ENCODE results near the gene ALKBH7. TPM values are rescaled to one million over a fixed set of nuclear protein-coding genes. Genes with fewer than 3 reads are reported as not detected.
A peak's percentile ranks its signal among the peaks of the same experiment; 100 is the strongest.

The ALKBH7 gene
- total and polyA plus RNA-seq, 2 of the 13 experiments (the other 11 are each of a cell fraction or from before 2014, with no cell fraction given) = 29.6 to 45.9 TPM

DNA sequence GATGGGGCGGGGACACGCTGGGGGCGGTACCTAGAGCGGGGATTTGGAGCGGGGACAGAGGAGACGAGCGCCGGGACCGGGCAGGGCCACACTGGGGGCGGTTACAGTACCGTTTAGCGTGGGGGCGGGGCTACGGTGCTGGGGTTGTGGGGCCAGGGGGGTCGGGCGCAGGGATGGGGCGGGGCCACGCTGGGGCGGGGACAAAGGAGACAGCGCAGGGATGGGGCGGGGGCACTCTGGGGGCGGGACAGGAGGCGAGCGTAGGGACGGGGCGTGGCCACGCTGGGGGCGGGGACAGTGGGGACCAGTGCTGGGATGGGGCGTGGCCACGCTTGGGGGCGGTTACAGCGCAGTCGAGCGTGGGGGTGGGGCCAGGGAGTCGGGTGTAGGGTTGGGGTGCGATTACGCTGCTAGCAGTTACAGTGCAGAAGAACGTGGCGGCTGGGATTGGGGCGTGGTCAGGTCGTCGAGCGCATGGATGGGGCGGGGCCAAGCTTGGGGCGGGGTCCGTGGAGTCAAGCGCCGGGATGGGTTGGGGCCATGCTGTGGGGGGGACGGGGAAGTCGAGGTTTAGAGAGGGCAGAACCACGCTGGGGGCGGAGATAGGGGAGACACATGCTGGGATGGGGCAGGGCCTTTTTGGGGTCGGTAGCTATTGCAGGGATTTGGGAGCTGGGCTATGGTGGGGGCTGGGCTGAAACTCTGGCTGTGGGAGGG lies 660 bp downstream of the ALKBH7 start (continued):
- TF ChIP-seq, protein P1, sequence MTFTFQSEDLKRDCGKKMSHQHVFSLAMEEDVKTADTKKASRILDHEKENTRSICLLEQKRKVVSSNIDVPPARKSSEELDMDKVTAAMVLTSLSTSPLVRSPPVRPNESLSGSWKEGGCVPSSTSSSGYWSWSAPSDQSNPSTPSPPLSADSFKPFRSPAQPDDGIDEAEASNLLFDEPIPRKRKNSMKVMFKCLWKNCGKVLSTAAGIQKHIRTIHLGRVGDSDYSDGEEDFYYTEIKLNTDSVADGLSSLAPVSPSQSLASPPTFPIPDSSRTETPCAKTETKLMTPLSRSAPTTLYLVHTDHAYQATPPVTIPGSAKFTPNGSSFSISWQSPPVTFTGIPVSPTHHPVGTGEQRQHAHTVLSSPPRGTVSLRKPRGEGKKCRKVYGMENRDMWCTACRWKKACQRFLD (CRISPR knock-in tag; IDR thresholded peaks at IDR 0.05; ENCODE audit: borderline replicate concordance) = 0 out of 2 replicates have a peak, but pooled peaks have one; percentile 0
- TF ChIP-seq, protein P2, sequence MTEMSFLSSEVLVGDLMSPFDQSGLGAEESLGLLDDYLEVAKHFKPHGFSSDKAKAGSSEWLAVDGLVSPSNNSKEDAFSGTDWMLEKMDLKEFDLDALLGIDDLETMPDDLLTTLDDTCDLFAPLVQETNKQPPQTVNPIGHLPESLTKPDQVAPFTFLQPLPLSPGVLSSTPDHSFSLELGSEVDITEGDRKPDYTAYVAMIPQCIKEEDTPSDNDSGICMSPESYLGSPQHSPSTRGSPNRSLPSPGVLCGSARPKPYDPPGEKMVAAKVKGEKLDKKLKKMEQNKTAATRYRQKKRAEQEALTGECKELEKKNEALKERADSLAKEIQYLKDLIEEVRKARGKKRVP (CRISPR knock-in tag; IDR thresholded peaks at IDR 0.05) = 0 out of 4 replicates have a peak, but pooled peaks of 1 of the 2 experiments have one; percentile 27
- no peak for TF ChIP-seq ZFP62 (CRISPR knock-in tag; IDR thresholded peaks at IDR 0.05)
- TF ChIP-seq, protein P3, sequence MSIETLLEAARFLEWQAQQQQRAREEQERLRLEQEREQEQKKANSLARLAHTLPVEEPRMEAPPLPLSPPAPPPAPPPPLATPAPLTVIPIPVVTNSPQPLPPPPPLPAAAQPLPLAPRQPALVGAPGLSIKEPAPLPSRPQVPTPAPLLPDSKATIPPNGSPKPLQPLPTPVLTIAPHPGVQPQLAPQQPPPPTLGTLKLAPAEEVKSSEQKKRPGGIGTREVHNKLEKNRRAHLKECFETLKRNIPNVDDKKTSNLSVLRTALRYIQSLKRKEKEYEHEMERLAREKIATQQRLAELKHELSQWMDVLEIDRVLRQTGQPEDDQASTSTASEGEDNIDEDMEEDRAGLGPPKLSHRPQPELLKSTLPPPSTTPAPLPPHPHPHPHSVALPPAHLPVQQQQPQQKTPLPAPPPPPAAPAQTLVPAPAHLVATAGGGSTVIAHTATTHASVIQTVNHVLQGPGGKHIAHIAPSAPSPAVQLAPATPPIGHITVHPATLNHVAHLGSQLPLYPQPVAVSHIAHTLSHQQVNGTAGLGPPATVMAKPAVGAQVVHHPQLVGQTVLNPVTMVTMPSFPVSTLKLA (IDR thresholded peaks at IDR 0.05) = peak; percentile 44; the same call in 1 of the 2 replicates
- TF ChIP-seq ZNF296 (CRISPR knock-in tag; conservative IDR thresholded peaks at IDR 0.05) = no peak
- 0 out of 2 replicates have a peak, but pooled peaks have one; percentile 44 for TF ChIP-seq SP1 (IDR thresholded peaks at IDR 0.05)
- TF ChIP-seq SP1 (CRISPR knock-in tag; IDR thresholded peaks at IDR 0.05) = peak; percentile 80
- TF ChIP-seq RFX3 (CRISPR knock-in tag; IDR thresholded peaks at IDR 0.05) = no peak
- no peak for TF ChIP-seq ATF7 (IDR thresholded peaks at IDR 0.05)
- no peak for TF ChIP-seq ATF7 (CRISPR knock-in tag; IDR thresholded peaks at IDR 0.05)
- TF ChIP-seq NR1H2 (CRISPR knock-in tag; IDR thresholded peaks at IDR 0.05; ENCODE audit: borderline replicate concordance, low read depth) = no peak
- TF ChIP-seq, protein P4, sequence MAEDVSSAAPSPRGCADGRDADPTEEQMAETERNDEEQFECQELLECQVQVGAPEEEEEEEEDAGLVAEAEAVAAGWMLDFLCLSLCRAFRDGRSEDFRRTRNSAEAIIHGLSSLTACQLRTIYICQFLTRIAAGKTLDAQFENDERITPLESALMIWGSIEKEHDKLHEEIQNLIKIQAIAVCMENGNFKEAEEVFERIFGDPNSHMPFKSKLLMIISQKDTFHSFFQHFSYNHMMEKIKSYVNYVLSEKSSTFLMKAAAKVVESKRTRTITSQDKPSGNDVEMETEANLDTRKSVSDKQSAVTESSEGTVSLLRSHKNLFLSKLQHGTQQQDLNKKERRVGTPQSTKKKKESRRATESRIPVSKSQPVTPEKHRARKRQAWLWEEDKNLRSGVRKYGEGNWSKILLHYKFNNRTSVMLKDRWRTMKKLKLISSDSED (CRISPR knock-in tag; IDR thresholded peaks at IDR 0.05) = no peak
- TF ChIP-seq RFX1 (IDR thresholded peaks at IDR 0.05) = no peak
- no peak for TF ChIP-seq ZMYM2 (CRISPR knock-in tag; IDR thresholded peaks at IDR 0.05)
- peak; percentile 55; the same call in 1 of the 2 replicates for TF ChIP-seq SIN3A (IDR thresholded peaks at IDR 0.05; ENCODE audit: borderline replicate concordance, low read depth, low read length)
- TF ChIP-seq, protein P5, sequence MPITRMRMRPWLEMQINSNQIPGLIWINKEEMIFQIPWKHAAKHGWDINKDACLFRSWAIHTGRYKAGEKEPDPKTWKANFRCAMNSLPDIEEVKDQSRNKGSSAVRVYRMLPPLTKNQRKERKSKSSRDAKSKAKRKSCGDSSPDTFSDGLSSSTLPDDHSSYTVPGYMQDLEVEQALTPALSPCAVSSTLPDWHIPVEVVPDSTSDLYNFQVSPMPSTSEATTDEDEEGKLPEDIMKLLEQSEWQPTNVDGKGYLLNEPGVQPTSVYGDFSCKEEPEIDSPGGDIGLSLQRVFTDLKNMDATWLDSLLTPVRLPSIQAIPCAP (CRISPR knock-in tag; IDR thresholded peaks at IDR 0.05; ENCODE audit: low read depth) = no peak
- TF ChIP-seq YY1 (IDR thresholded peaks at IDR 0.05; ENCODE audit: insufficient read depth, insufficient replicate concordance, low read depth, low read length) = peak; percentile 42
- TF ChIP-seq MAZ (IDR thresholded peaks at IDR 0.05; ENCODE audit: borderline replicate concordance, low read depth, low read length) = peak; percentile 45; the same call in 1 of the 2 replicates
- peak; percentile 13; the same call in 1 of the 2 replicates for TF ChIP-seq MAZ (CRISPR knock-in tag; IDR thresholded peaks at IDR 0.05; ENCODE audit: low read depth)
- TF ChIP-seq, protein P6, sequence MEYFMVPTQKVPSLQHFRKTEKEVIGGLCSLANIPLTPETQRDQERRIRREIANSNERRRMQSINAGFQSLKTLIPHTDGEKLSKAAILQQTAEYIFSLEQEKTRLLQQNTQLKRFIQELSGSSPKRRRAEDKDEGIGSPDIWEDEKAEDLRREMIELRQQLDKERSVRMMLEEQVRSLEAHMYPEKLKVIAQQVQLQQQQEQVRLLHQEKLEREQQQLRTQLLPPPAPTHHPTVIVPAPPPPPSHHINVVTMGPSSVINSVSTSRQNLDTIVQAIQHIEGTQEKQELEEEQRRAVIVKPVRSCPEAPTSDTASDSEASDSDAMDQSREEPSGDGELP (IDR thresholded peaks at IDR 0.05; ENCODE audit: borderline replicate concordance, low read depth) = no peak
- 0 out of 2 replicates have a peak, but pooled peaks have one; percentile 15 for TF ChIP-seq SRY (CRISPR knock-in tag; IDR thresholded peaks at IDR 0.05)
- no peak for TF ChIP-seq HMGA1 (CRISPR knock-in tag; conservative IDR thresholded peaks at IDR 0.05)
- TF ChIP-seq GABPA (IDR thresholded peaks at IDR 0.05; ENCODE audit: low read depth, low read length) = no peak
- TF ChIP-seq GABPA (CRISPR knock-in tag; IDR thresholded peaks at IDR 0.05; ENCODE audit: low read depth) = 0 out of 2 replicates have a peak, but pooled peaks have one; percentile 25
